Sigmoid colon (tissue), 3 donors: Measurements from ENCODE around the gene WASHC1.
"Not testable (repeated sequence)": the region's sequence is repeated elsewhere in the genome, so short reads cannot be mapped to it uniquely, and the experiment has no call there.

Experiments
- POLR2A ChIP-seq, 2 donors: fragments of 450-650 bp; IDR thresholded peaks; one replicate each; pipeline ENCODE4 v1.6.1; 2016; ENCODE audit warnings: antibody characterized with exemption in 2 of 2, mild to moderate bottlenecking in 2 of 2, moderate library complexity in 2 of 2
- TF ChIP-seq, protein P1 (sequence below), 4 experiments: fragments of 450-650 bp in 3 of 4; fragments of 200-600 bp in 1 of 4; IDR thresholded peaks; one replicate each; pipeline ENCODE4 v1.5.1; 2016 to 2019; ENCODE audit warnings: antibody characterized with exemption in 4 of 4, mild to moderate bottlenecking in 3 of 4, moderate library complexity in 2 of 4

DNA sequence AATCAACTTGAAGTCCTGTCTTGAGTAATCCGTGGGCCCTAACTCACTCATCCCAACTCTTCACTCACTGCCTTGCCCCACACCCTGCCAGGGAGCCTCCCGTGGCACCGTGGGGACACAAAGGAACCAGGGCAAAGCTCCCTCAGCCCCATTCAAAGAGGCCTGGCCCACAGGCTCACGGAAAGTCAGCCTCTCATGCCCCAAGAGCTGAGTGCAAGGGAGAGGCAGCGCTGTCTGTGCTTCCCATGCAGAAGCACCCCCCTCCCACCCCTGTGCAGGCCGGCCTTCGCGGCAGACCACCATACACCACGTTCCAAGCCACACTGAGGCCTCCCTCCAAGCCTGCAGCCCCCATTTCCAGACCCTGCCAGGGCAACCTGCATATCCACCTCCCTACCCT lies 7.6 kb downstream of the WASHC1 start:
- TF ChIP-seq, protein P1, sequence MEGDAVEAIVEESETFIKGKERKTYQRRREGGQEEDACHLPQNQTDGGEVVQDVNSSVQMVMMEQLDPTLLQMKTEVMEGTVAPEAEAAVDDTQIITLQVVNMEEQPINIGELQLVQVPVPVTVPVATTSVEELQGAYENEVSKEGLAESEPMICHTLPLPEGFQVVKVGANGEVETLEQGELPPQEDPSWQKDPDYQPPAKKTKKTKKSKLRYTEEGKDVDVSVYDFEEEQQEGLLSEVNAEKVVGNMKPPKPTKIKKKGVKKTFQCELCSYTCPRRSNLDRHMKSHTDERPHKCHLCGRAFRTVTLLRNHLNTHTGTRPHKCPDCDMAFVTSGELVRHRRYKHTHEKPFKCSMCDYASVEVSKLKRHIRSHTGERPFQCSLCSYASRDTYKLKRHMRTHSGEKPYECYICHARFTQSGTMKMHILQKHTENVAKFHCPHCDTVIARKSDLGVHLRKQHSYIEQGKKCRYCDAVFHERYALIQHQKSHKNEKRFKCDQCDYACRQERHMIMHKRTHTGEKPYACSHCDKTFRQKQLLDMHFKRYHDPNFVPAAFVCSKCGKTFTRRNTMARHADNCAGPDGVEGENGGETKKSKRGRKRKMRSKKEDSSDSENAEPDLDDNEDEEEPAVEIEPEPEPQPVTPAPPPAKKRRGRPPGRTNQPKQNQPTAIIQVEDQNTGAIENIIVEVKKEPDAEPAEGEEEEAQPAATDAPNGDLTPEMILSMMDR (IDR thresholded peaks at IDR 0.05), result not testable (repeated sequence)
- TF ChIP-seq POLR2A (IDR thresholded peaks at IDR 0.05), result not testable (repeated sequence)
